HCT116 (cell line): ENCODE measurements around the gene DAGLB. TPM values are rescaled to one million over a fixed set of nuclear protein-coding genes. Genes with fewer than 3 reads are reported as not detected.
"Not testable (repeated sequence)": the region's sequence is repeated elsewhere in the genome, so short reads cannot be mapped to it uniquely, and the experiment has no call there.

ENCODE experiments used
- ATAC-seq: fragments of 200-7000 bp; cut with Tn5 transposase; 2 replicates; pipeline ENCODE4 v1.9.1; 2020; ENCODE audit warnings: mild to moderate bottlenecking, moderate library complexity
- BruUV-seq: library from RNA; stranded (reverse); fragments of 400-500 nt; replicated peaks from 2 replicates; lab custom pipeline; 2021; lab: Mats Ljungman, UMichigan
- CTCF ChIA-PET: fragments of 300-600 bp; sonication (Branson Sonifier 250); formaldehyde crosslinking; loops from one replicate; lab custom pipeline; 2021; ENCODE audit warnings: antibody characterized with exemption; lab: Charles Lee
- POLR2A ChIA-PET: fragments of 300-600, 350-600 bp; sonication (Branson Sonifier 250); formaldehyde crosslinking; loops from one replicate; lab custom pipeline; 2021; ENCODE audit warnings: antibody characterized with exemption; lab: Charles Lee
- RAD21 ChIA-PET, 2 experiments: fragments of 300-600 bp; sonication (Branson Sonifier 250); formaldehyde crosslinking; loops; one replicate each; lab custom pipeline; 2023; ENCODE audit warnings: low total read pairs in 2 of 2; ENCODE audit not compliant: uncharacterized antibody in 2 of 2, unreplicated experiment in 2 of 2, low non-redundant PET in 1 of 2; lab: Charles Lee
- DNase-seq: peaks from one replicate; pipeline ENCODE4 v3.0.0-alpha.2; 2010; ENCODE audit warnings: low read depth, low spot score
- H2AFZ ChIP-seq: fragments of 200-600 bp; shearing (Covaris generic), sonication (generic); 2 replicates; pipeline ENCODE4 v1.6.1; 2017; ENCODE audit warnings: low read depth, mixed run types, mixed read lengths, antibody characterized with exemption, low read length; ENCODE audit not compliant: poor library complexity, severe bottlenecking
- H3K27ac ChIP-seq: 2 replicates; pipeline ENCODE4 v1.5.1; 2012; ENCODE audit warnings: low read depth, low read length
- H3K27me3 ChIP-seq: fragments of 200-600 bp; sonication (generic); 2 replicates; pipeline ENCODE4 v1.6.1; 2016; ENCODE audit warnings: mixed run types, low read length, mixed read lengths; ENCODE audit not compliant: insufficient read depth
- H3K36me3 ChIP-seq, 2 experiments: fragments of 200-500 bp in 1 of 2; fragments of 200-600 bp in 1 of 2; sonication (Bioruptor generic) in 1 of 2; sonication (generic) in 1 of 2; 2 replicates each; pipeline versions ENCODE4 v1.5.1 to v1.6.1; 2014 to 2016; ENCODE audit warnings: low read length in 2 of 2, inconsistent platforms in 1 of 2, mixed read lengths in 1 of 2, mixed run types in 1 of 2; ENCODE audit not compliant: insufficient read depth in 2 of 2, control insufficient read depth in 1 of 2
- H3K4me1 ChIP-seq, 2 experiments: fragments of 200-600 bp in 1 of 2; sonication (generic) in 1 of 2; 2 replicates each; pipeline versions ENCODE4 v1.5.1 to v1.6.1; 2012 to 2017; ENCODE audit warnings: low read length in 2 of 2, inconsistent platforms in 1 of 2, mild to moderate bottlenecking in 1 of 2, mixed read lengths in 1 of 2, mixed run types in 1 of 2, moderate library complexity in 1 of 2; ENCODE audit not compliant: insufficient read depth in 2 of 2, control insufficient read depth in 1 of 2
- H3K4me2 ChIP-seq: fragments of 200-600 bp; sonication (generic); 2 replicates; pipeline ENCODE4 v1.6.1; 2017; ENCODE audit warnings: mixed run types, low read length, mixed read lengths
- H3K4me3 ChIP-seq, 2 experiments: fragments of 200-600 bp in 1 of 2; sonication (generic) in 1 of 2; replicated peaks in 1 of 2; 2 replicates each; pipeline ENCODE4 v1.5.1; 2011 to 2016; ENCODE audit warnings: low read length in 2 of 2, control low read depth in 1 of 2, low read depth in 1 of 2, mild to moderate bottlenecking in 1 of 2, mixed read lengths in 1 of 2, mixed run types in 1 of 2
- H3K79me2 ChIP-seq: fragments of 200-600 bp; sonication (generic); 2 replicates; pipeline ENCODE4 v1.6.1; 2017; ENCODE audit warnings: mild to moderate bottlenecking, mixed run types, low read length, moderate library complexity, mixed read lengths; ENCODE audit not compliant: insufficient read depth
- H3K9ac ChIP-seq: fragments of 200-600 bp; sonication (generic); 2 replicates; pipeline ENCODE4 v1.6.1; 2016; ENCODE audit warnings: low read length, mixed read lengths
- H3K9me2 ChIP-seq: fragments of 200-600 bp; sonication (generic), shearing (Covaris generic); 2 replicates; pipeline ENCODE4 v1.6.1; 2017; ENCODE audit warnings: mixed run types, mild to moderate bottlenecking, moderate library complexity; ENCODE audit not compliant: insufficient read depth
- H3K9me3 ChIP-seq, 2 experiments: fragments of 200-500 bp in 1 of 2; fragments of 200-600 bp in 1 of 2; sonication (Bioruptor generic) in 1 of 2; sonication (generic) in 1 of 2; 2 replicates each; pipeline ENCODE4 v1.6.1; 2014 to 2017; ENCODE audit warnings: low read length in 2 of 2, mixed read lengths in 2 of 2, inconsistent platforms in 1 of 2, low read depth in 1 of 2, mild to moderate bottlenecking in 1 of 2, mixed run types in 1 of 2, moderate library complexity in 1 of 2; ENCODE audit not compliant: control insufficient read depth in 1 of 2, insufficient read depth in 1 of 2
- H4K20me1 ChIP-seq: fragments of 200-600 bp; sonication (generic), shearing (Covaris generic); 2 replicates; pipeline ENCODE4 v1.6.1; 2017; ENCODE audit warnings: mixed run types, mild to moderate bottlenecking, moderate library complexity; ENCODE audit not compliant: insufficient read depth
- CEBPB ChIP-seq: IDR thresholded peaks from 2 replicates; pipeline ENCODE4 v1.6.1; 2012; ENCODE audit warnings: low read depth
- ELF1 ChIP-seq: IDR thresholded peaks from 2 replicates; pipeline ENCODE4 v1.6.1; 2012; ENCODE audit warnings: low read depth, borderline replicate concordance
- JUND ChIP-seq: IDR thresholded peaks from 2 replicates; pipeline ENCODE4 v1.6.1; 2012
- intact Hi-C: fragments of 100-400 bp; cut with micrococcal nuclease; formaldehyde crosslinking; loops from 2 replicates; pipeline ENCODE4 v1.10.0; 2022
- total RNA-seq: library from RNA; stranded (reverse); gene quantifications from one replicate; pipeline ENCODE4 v1.2.1, GENCODE V29; 2021; ENCODE audit not compliant: unreplicated experiment
- TF ChIP-seq, protein P1 (sequence below), 3 experiments: fragments of 200-600 bp in 1 of 3; sonication (generic) in 1 of 3; IDR thresholded peaks in 2 of 3; conservative IDR thresholded peaks in 1 of 3; 2 replicates each; pipeline ENCODE4 v1.5.1; 2012 to 2017; ENCODE audit warnings: low read depth in 2 of 3, low read length in 2 of 3, antibody characterized with exemption in 1 of 3, borderline replicate concordance in 1 of 3, control low read depth in 1 of 3, mild to moderate bottlenecking in 1 of 3, mixed read lengths in 1 of 3, mixed run types in 1 of 3, moderate library complexity in 1 of 3; ENCODE audit not compliant: insufficient read depth in 1 of 3

DAGLB gene
- total RNA-seq, 1 experiment from 2014 or later: 30.2 TPM

DNA sequence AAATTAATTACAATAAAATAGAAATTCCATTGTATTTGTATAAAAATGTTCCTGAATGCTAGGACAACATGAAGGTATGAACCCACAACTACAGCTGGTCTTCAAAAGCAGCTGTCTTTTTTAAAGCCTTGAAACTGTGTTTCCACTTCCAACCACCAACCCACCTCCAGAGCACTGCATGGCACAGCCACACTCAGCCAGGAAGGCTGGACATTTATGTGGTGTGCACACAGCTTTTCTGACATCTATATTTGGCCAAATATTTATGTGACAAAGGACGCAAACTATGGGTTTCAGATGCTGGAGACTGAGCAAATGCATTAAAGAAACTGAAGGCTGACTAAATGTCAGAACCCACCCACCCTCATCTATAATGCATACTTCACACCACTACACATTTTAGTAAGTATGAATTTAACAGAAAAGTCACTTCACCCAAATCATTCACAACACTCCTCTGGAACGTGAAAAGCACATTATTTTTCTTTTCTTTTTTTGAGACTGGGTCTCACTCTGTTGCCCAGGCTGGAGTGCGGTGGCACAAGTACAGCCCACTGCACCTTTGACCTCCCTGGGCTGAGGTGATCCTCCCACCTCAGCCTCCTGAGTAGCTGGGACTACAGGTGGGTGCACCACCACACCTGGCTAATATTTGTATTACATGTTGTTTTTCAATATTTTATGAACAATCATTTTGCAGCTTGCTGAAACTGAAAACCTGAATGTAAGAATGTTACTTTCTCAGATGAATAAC lies 27.9 kb upstream of the DAGLB start:
- Histone ChIP-seq H3K9me2 (no peaks in the 10 kb centered on the region), H3K4me2 (no peak overlapping the region), H3K9me3 (no peaks in the 10 kb centered on the region), H3K9ac (no peak overlapping the region), H3K27ac (no peak overlapping the region), H2AFZ (no peak overlapping the region), H3K36me3 (peaks cover 13 to 45% of the 10 kb centered on the region in 2 experiments; a peak in 2 of 4 replicates), H3K4me1 (peaks cover 0 to 8% of the 10 kb centered on the region in 2 experiments; a peak in 1 of 4 replicates), H3K27me3 (no peaks in the 10 kb centered on the region), H4K20me1 (peaks cover 20% of the 10 kb centered on the region), H3K4me3 (no peak overlapping the region), H3K79me2 (peaks cover 92% of the 10 kb centered on the region)
- no TSS peak for BruUV-seq
- no peak for TF ChIP-seq CEBPB
- TF ChIP-seq, protein P1, sequence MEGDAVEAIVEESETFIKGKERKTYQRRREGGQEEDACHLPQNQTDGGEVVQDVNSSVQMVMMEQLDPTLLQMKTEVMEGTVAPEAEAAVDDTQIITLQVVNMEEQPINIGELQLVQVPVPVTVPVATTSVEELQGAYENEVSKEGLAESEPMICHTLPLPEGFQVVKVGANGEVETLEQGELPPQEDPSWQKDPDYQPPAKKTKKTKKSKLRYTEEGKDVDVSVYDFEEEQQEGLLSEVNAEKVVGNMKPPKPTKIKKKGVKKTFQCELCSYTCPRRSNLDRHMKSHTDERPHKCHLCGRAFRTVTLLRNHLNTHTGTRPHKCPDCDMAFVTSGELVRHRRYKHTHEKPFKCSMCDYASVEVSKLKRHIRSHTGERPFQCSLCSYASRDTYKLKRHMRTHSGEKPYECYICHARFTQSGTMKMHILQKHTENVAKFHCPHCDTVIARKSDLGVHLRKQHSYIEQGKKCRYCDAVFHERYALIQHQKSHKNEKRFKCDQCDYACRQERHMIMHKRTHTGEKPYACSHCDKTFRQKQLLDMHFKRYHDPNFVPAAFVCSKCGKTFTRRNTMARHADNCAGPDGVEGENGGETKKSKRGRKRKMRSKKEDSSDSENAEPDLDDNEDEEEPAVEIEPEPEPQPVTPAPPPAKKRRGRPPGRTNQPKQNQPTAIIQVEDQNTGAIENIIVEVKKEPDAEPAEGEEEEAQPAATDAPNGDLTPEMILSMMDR (IDR thresholded peaks at IDR 0.05 in 2 of 3, conservative IDR thresholded peaks at IDR 0.05 in 1 of 3; ENCODE audit: borderline replicate concordance in 1 of 3, insufficient read depth in 1 of 3, low read depth in 2 of 3, low read length in 2 of 3): 0 out of 6 replicates have a peak, but pooled peaks of 1 of the 3 experiments have one; percentile 6
- ChIA-PET RAD21 (no interaction called here), POLR2A (no interaction called here), CTCF (no interaction called here)
- intact Hi-C loops: no loop called here
- ATAC-seq (peak; percentile 46), DNase-seq (no peak)

DNA sequence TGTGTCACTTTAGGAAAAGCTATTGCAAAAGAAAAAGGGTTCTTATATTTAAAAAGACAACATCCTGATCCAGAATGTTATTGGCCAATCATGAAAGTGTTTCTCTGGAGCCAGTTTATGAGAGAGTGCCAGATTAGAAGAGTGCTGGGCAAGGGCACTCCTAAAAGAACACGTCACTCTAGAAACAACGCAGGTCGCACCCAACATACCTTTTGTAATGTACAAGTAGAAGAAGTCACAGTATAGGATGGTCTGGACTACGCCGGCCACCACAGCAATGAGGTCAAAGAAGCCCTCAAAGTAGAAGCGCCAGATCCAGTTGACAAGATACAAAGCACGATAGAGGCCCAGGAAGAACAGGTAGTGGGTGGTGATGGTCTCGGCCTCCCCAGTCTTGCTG lies 18.1 kb upstream of the DAGLB start:
- Histone ChIP-seq H3K4me3 (no peak overlapping the region), H4K20me1 (no peaks in the 10 kb centered on the region), H3K9me3 (peaks cover 6 to 7% of the 10 kb centered on the region in 2 experiments; a peak in 1 of 4 replicates), H2AFZ (no peak overlapping the region), H3K9me2 (no peaks in the 10 kb centered on the region), H3K4me2 (no peak overlapping the region), H3K4me1 (no peaks in the 10 kb centered on the region), H3K27me3 (no peaks in the 10 kb centered on the region), H3K36me3 (peaks cover 36 to 66% of the 10 kb centered on the region in 2 experiments), H3K9ac (no peak overlapping the region), H3K27ac (no peak overlapping the region), H3K79me2 (0 out of 2 replicates have a peak, but pooled peaks cover 11% of the 10 kb centered on the region)
- no TSS peak for BruUV-seq
- ChIA-PET RAD21 (no interaction called here), CTCF (no interaction called here), POLR2A (no interaction called here)
- ATAC-seq: no peak
- intact Hi-C loops: no loop called here
- no peak for DNase-seq
- no peak for TF ChIP-seq JUND
- no peak for TF ChIP-seq ELF1

DNA sequence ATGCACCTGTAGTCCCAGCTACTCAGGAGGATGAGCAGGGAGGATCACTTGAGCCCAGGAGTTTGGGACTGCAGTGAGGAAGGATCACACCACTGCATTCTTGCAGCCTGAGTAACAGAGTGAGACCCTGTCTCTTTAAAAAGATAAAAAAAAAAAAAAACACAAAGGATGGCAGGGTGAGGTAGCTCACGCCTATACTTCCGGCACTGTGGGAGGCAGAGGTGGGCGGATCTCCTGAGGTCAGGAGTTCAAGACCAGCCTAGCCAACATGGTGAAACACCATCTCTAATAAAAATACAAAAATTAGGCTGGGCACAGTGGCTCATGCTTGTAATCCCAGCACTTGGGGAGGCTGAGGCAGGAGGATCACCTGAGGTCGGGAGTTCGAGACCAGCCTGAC lies 15.9 kb upstream of the DAGLB start:
- H2AFZ ChIP-seq, H3K4me2 ChIP-seq, H3K4me1 ChIP-seq, H3K27me3 ChIP-seq, BruUV-seq, H3K9me3 ChIP-seq, intact Hi-C loops, RAD21 ChIA-PET, DNase-seq, H3K9me2 ChIP-seq, H4K20me1 ChIP-seq, H3K27ac ChIP-seq, H3K79me2 ChIP-seq, H3K4me3 ChIP-seq, H3K9ac ChIP-seq, ATAC-seq: not testable (repeated sequence)
- CTCF ChIA-PET: interaction anchor here (0.9 kb wide), 1 partner anchor 15 kb away, joined by 3 read pairs; the partner anchor contains the start of gene DAGLB
- POLR2A ChIA-PET: interaction anchor here (0.8 kb wide), 1 partner anchor 10 kb away, joined by 4 read pairs; no protein-coding TSS in a partner anchor
- peaks cover 30 to 55% of the 10 kb centered on the region in 2 experiments for H3K36me3 ChIP-seq
